HEK293 (cell line): ENCODE data around the gene PRELID1.
A peak's percentile ranks its signal among the peaks of the same experiment; 100 is the strongest.

Experiments
- CTCF ChIA-PET: fragments of 350-600 bp; formaldehyde crosslinking; extraction: SDS; loops from one replicate; lab custom pipeline; 2021; ENCODE audit warnings: antibody characterized with exemption; lab: Yijun Ruan, JAX
- POLR2A ChIA-PET: fragments of 300-600 bp; formaldehyde crosslinking; extraction: SDS; loops from one replicate; lab custom pipeline; 2020; ENCODE audit warnings: antibody characterized with exemption, inconsistent platforms; lab: Yijun Ruan, JAX
- H3K27ac ChIP-seq: fragments of 200-500 bp; sonication (Bioruptor generic); 2 replicates; pipeline ENCODE4 v1.5.1; 2014; ENCODE audit warnings: low read depth, low read length, control low read depth, inconsistent platforms; ENCODE audit errors: extremely low read depth
- H3K36me3 ChIP-seq, 2 experiments: fragments of 200-500 bp in 1 of 2; sonication (Bioruptor generic) in 1 of 2; 1 replicate in 1 of 2; 2 replicates in 1 of 2; pipeline ENCODE4 v1.5.1; 2014 to 2017; ENCODE audit warnings: inconsistent platforms in 2 of 2, low read length in 2 of 2; ENCODE audit not compliant: control insufficient read depth in 2 of 2, insufficient read depth in 1 of 2
- H3K4me1 ChIP-seq: fragments of 200-500 bp; sonication (Bioruptor generic); 2 replicates; pipeline ENCODE4 v1.5.1; 2014; ENCODE audit warnings: mild to moderate bottlenecking, low read length, inconsistent platforms; ENCODE audit not compliant: control insufficient read depth, insufficient read depth
- H3K4me3 ChIP-seq: 2 replicates; pipeline ENCODE4 v1.5.1; 2011; ENCODE audit warnings: low read depth, mild to moderate bottlenecking, control low read depth, low read length, moderate library complexity
- H3K9me3 ChIP-seq: fragments of 200-500 bp; sonication (Bioruptor generic); 2 replicates; pipeline ENCODE4 v1.5.1; 2014; ENCODE audit warnings: low read depth, low read length, inconsistent platforms; ENCODE audit not compliant: control insufficient read depth, insufficient read depth
- EGR2 ChIP-seq: fragments of 450-650 bp; formaldehyde crosslinking; IDR thresholded peaks from 2 replicates; pipeline ENCODE4 v1.5.1; 2016; ENCODE audit warnings: low read depth, missing biosample characterization, missing genetic modification characterization
- FEZF1 ChIP-seq: fragments of 450-650 bp; formaldehyde crosslinking; IDR thresholded peaks from 2 replicates; pipeline ENCODE4 v1.5.1; 2016; ENCODE audit warnings: missing biosample characterization, missing genetic modification characterization
- GLIS1 ChIP-seq: fragments of 450-650 bp; formaldehyde crosslinking; IDR thresholded peaks from 2 replicates; pipeline ENCODE4 v1.5.1; 2016; ENCODE audit warnings: missing biosample characterization, missing genetic modification characterization
- GLIS2 ChIP-seq: fragments of 450-650 bp; formaldehyde crosslinking; IDR thresholded peaks from 2 replicates; pipeline ENCODE4 v1.5.1; 2016; ENCODE audit warnings: missing biosample characterization, missing genetic modification characterization
- HIC1 ChIP-seq: fragments of 450-650 bp; formaldehyde crosslinking; IDR thresholded peaks from 2 replicates; pipeline ENCODE4 v1.5.1; 2016; ENCODE audit warnings: missing biosample characterization, missing genetic modification characterization
- IKZF3 ChIP-seq: fragments of 450-650 bp; IDR thresholded peaks from 2 replicates; pipeline ENCODE4 v1.5.0; 2018; ENCODE audit warnings: missing biosample characterization, mild to moderate bottlenecking, missing genetic modification characterization, moderate library complexity
- PRDM1 ChIP-seq: fragments of 450-650 bp; formaldehyde crosslinking; IDR thresholded peaks from 2 replicates; pipeline ENCODE4; 2016; ENCODE audit warnings: missing biosample characterization, missing genetic modification characterization
- SCRT2 ChIP-seq: fragments of 450-650 bp; formaldehyde crosslinking; IDR thresholded peaks from 2 replicates; pipeline ENCODE4 v1.5.1; 2016; ENCODE audit warnings: missing biosample characterization, missing genetic modification characterization
- TRIM28 ChIP-seq: IDR thresholded peaks from 2 replicates; pipeline ENCODE4 v1.6.1; 2011; ENCODE audit warnings: low read length, control low read depth, borderline replicate concordance
- ZBTB17 ChIP-seq: fragments of 450-650 bp; formaldehyde crosslinking; IDR thresholded peaks from 2 replicates; pipeline ENCODE4 v1.5.1; 2016; ENCODE audit warnings: missing biosample characterization, missing genetic modification characterization
- ZBTB48 ChIP-seq: fragments of 450-650 bp; formaldehyde crosslinking; IDR thresholded peaks from 2 replicates; pipeline ENCODE4 v1.5.1; 2016; ENCODE audit warnings: missing biosample characterization, missing genetic modification characterization
- ZBTB8A ChIP-seq: fragments of 450-650 bp; formaldehyde crosslinking; IDR thresholded peaks from 2 replicates; pipeline ENCODE4 v1.5.1; 2016; ENCODE audit warnings: missing biosample characterization, missing genetic modification characterization
- ZEB2 ChIP-seq: fragments of 450-650 bp; formaldehyde crosslinking; IDR thresholded peaks from 2 replicates; pipeline ENCODE4 v1.5.1; 2016; ENCODE audit warnings: missing biosample characterization, missing genetic modification characterization
- ZIC2 ChIP-seq: fragments of 450-650 bp; formaldehyde crosslinking; IDR thresholded peaks from 2 replicates; pipeline ENCODE4 v1.5.1; 2016; ENCODE audit warnings: missing biosample characterization, missing genetic modification characterization
- ZNF2 ChIP-seq: fragments of 450-650 bp; formaldehyde crosslinking; IDR thresholded peaks from 2 replicates; pipeline ENCODE4 v1.5.1; 2016; ENCODE audit warnings: missing biosample characterization, missing genetic modification characterization
- ZNF26 ChIP-seq: fragments of 450-650 bp; formaldehyde crosslinking; IDR thresholded peaks from 2 replicates; pipeline ENCODE4 v1.5.1; 2016; ENCODE audit warnings: missing biosample characterization, missing genetic modification characterization
- ZNF335 ChIP-seq: fragments of 450-650 bp; formaldehyde crosslinking; conservative IDR thresholded peaks from 2 replicates; pipeline ENCODE4 v1.5.1; 2016; ENCODE audit warnings: missing biosample characterization, missing genetic modification characterization
- ZNF341 ChIP-seq: fragments of 450-650 bp; formaldehyde crosslinking; IDR thresholded peaks from 2 replicates; pipeline ENCODE4; 2016; ENCODE audit warnings: low read depth, missing biosample characterization, missing genetic modification characterization
- ZNF433 ChIP-seq: fragments of 450-650 bp; formaldehyde crosslinking; IDR thresholded peaks from 2 replicates; pipeline ENCODE4 v1.5.1; 2016; ENCODE audit warnings: missing biosample characterization, missing genetic modification characterization, low read depth
- ZNF48 ChIP-seq: fragments of 450-650 bp; formaldehyde crosslinking; IDR thresholded peaks from 2 replicates; pipeline ENCODE4 v1.5.1; 2016; ENCODE audit warnings: missing biosample characterization, missing genetic modification characterization
- ZNF561 ChIP-seq: fragments of 450-650 bp; IDR thresholded peaks from 2 replicates; pipeline ENCODE4 v1.5.1; 2018; ENCODE audit warnings: missing biosample characterization, missing genetic modification characterization, borderline replicate concordance
- ZNF596 ChIP-seq: fragments of 450-650 bp; IDR thresholded peaks from 2 replicates; pipeline ENCODE4 v1.5.0; 2018; ENCODE audit warnings: missing biosample characterization, mild to moderate bottlenecking, missing genetic modification characterization, moderate library complexity
- ZNF660 ChIP-seq: fragments of 450-650 bp; IDR thresholded peaks from 2 replicates; pipeline ENCODE4 v1.5.1; 2018; ENCODE audit warnings: missing biosample characterization, mild to moderate bottlenecking, missing genetic modification characterization
- ZNF707 ChIP-seq: fragments of 450-650 bp; formaldehyde crosslinking; IDR thresholded peaks from 2 replicates; pipeline ENCODE4 v1.5.1; 2016; ENCODE audit warnings: missing biosample characterization, missing genetic modification characterization
- ZNF792 ChIP-seq: fragments of 450-650 bp; formaldehyde crosslinking; IDR thresholded peaks from 2 replicates; pipeline ENCODE4 v1.5.1; 2016; ENCODE audit warnings: missing biosample characterization, missing genetic modification characterization
- ZSCAN16 ChIP-seq: fragments of 450-650 bp; formaldehyde crosslinking; IDR thresholded peaks from 2 replicates; pipeline ENCODE4 v1.5.1; 2016; ENCODE audit warnings: missing biosample characterization, missing genetic modification characterization
- ZSCAN23 ChIP-seq: fragments of 450-650 bp; formaldehyde crosslinking; IDR thresholded peaks from 2 replicates; pipeline ENCODE4 v1.5.1; 2016; ENCODE audit warnings: missing biosample characterization, missing genetic modification characterization
- ZSCAN30 ChIP-seq: fragments of 450-650 bp; IDR thresholded peaks from 2 replicates; pipeline ENCODE4 v1.5.1; 2018; ENCODE audit warnings: missing biosample characterization, mild to moderate bottlenecking, missing genetic modification characterization, moderate library complexity
- ZXDB ChIP-seq: fragments of 450-650 bp; formaldehyde crosslinking; IDR thresholded peaks from 2 replicates; pipeline ENCODE4 v1.5.1; 2016; ENCODE audit warnings: missing biosample characterization, missing genetic modification characterization

PRELID1 gene

GRCh38 chr5:177308740-177309139 is 5.1 kb downstream of the PRELID1 start:
- TF ChIP-seq EGR2 (tag by site-specific recombination) (peak; percentile 75), HIC1 (tag by site-specific recombination) (no peak)
- ChIA-PET CTCF (interaction anchor here (0.6 to 3.3 kb wide), 16 partner anchors 19 to 211 kb away, joined by 3 to 15 read pairs (median 4); partner anchors contain the start of gene DDX41), POLR2A (interaction anchor here (1.1 to 1.4 kb wide), 6 partner anchors 8 to 187 kb away, joined by 3 to 5 read pairs (median 4); no protein-coding TSS in a partner anchor)
- H3K36me3 ChIP-seq: peaks cover 4 to 51% of the 10 kb centered on the region in 2 experiments; a peak in 2 of 3 replicates
- H3K9me3 ChIP-seq: no peaks in the 10 kb centered on the region
- H3K27ac ChIP-seq: no peak overlapping the region
- no peak overlapping the region for H3K4me3 ChIP-seq
- peaks cover 11% of the 10 kb centered on the region for H3K4me1 ChIP-seq

- ChIA-PET CTCF (interaction anchor here (0.6 to 3.3 kb wide), 47 partner anchors 9 to 679 kb away, joined by 3 to 23 read pairs (median 4); partner anchors contain the start of genes DDX41, EIF4E1B, LMAN2 and PDLIM7), POLR2A (interaction anchor here (1.0 to 1.5 kb wide), 12 partner anchors 9 to 188 kb away, joined by 3 to 6 read pairs (median 4); partner anchors contain the start of genes GRK6, LMAN2 and PDLIM7)
- Histone ChIP-seq H3K36me3 (peaks cover 4 to 50% of the 10 kb centered on the region in 2 experiments; a peak in 2 of 3 replicates), H3K27ac (no peak overlapping the region), H3K4me3 (no peak overlapping the region), H3K4me1 (peaks cover 11% of the 10 kb centered on the region), H3K9me3 (no peaks in the 10 kb centered on the region)
- 0 out of 2 replicates have a peak, but pooled peaks have one; percentile 42 for TF ChIP-seq PRDM1 (tag by site-specific recombination)
- TF ChIP-seq ZBTB48 (tag by site-specific recombination): peak; percentile 78
- no peak; the same call in 1 of the 2 replicates for TF ChIP-seq ZSCAN30 (tag by site-specific recombination)
- TF ChIP-seq ZSCAN23 (tag by site-specific recombination): no peak
- peak; percentile 26 for TF ChIP-seq ZIC2 (tag by site-specific recombination)
- TF ChIP-seq ZEB2 (tag by site-specific recombination): peak; percentile 43; the same call in 1 of the 2 replicates
- no peak for TF ChIP-seq ZNF596 (tag by site-specific recombination)
- peak; percentile 60 for TF ChIP-seq ZNF341 (tag by site-specific recombination)
- no peak for TF ChIP-seq ZNF433 (tag by site-specific recombination)
- TF ChIP-seq ZNF26: no peak
- no peak for TF ChIP-seq ZNF707 (tag by site-specific recombination)
- peak; percentile 74 for TF ChIP-seq GLIS1
- 0 out of 2 replicates have a peak, but pooled peaks have one; percentile 18 for TF ChIP-seq ZNF561 (tag by site-specific recombination)
- TF ChIP-seq ZNF48: no peak
- 0 out of 2 replicates have a peak, but pooled peaks have one; percentile 25 for TF ChIP-seq ZBTB17 (tag by site-specific recombination)
- no peak for TF ChIP-seq ZNF792 (tag by site-specific recombination)
- 0 out of 2 replicates have a peak, but pooled peaks have one; percentile 12 for TF ChIP-seq ZBTB8A (tag by site-specific recombination)
- peak; percentile 29; the same call in 1 of the 2 replicates for TF ChIP-seq ZXDB (tag by site-specific recombination)
- TF ChIP-seq SCRT2 (tag by site-specific recombination): peak; percentile 59; the same call in 1 of the 2 replicates
- TF ChIP-seq ZNF2 (tag by site-specific recombination): 0 out of 2 replicates have a peak, but pooled peaks have one; percentile 50
- TF ChIP-seq IKZF3 (tag by site-specific recombination): peak; percentile 66
- peak; percentile 44 for TF ChIP-seq GLIS2 (tag by site-specific recombination)
- TF ChIP-seq FEZF1 (tag by site-specific recombination): no peak
- peak; percentile 62; the same call in 1 of the 2 replicates for TF ChIP-seq ZSCAN16
- TF ChIP-seq ZNF660 (tag by site-specific recombination): peak; percentile 25; the same call in 1 of the 2 replicates
- TF ChIP-seq TRIM28: peak; percentile 30; the same call in 1 of the 2 replicates
- TF ChIP-seq ZNF335 (tag by site-specific recombination): peak; percentile 66
Measured at GRCh38 chr5:177309351-177310191, 6.0 kb downstream of the PRELID1 start.
